GM21786 (cell line): ENCODE data around the gene SYNJ2.

Experiments used
- ATAC-seq: cut with Tn5 transposase; IDR thresholded peaks from one replicate; pipeline ENCODE4 v1.9.1; 2021; ENCODE audit not compliant: unreplicated experiment

Gene SYNJ2

DNA sequence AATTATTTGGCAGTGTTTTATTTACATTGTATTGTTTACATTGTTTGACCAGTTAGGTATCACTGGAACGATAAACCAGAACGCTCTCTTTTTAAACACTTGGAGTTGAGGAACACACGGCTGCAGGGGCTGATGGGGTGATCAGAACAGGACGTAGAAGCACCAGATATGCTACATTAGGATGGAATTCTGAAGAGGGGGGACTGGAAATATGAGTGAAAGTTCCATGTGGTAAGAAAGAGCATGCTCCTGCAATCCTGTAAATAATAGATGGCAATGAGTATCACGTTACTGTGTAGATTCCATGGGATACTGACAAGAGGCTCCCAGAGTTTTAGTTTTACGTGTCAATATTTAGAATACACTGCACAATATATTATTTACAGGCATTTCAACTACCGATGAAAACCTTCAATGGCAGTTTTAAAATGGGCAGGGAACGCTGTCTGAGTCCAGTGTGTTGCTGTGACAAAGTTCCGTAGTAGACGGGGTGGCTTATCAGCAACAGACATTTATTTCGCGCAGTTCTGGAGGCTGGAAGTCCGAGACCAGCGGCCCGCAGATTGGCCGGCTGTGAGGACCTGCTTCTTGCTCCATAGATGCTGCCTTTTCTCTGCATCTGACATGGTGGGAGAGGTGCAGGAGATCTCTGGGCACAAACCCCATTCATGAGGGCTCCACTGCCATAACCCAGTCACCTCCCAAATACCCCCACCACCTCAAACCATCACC, 43.1 kb downstream of the SYNJ2 start:
- ATAC-seq: no peak

- ATAC-seq: peak; percentile 77
These were observed 44.6 kb downstream of the SYNJ2 start for GRCh38 chr6:158026054-158026900.

- ATAC-seq: no peak
These were observed 45.4 kb downstream of the SYNJ2 start for GRCh38 chr6:158026901-158027589.

DNA sequence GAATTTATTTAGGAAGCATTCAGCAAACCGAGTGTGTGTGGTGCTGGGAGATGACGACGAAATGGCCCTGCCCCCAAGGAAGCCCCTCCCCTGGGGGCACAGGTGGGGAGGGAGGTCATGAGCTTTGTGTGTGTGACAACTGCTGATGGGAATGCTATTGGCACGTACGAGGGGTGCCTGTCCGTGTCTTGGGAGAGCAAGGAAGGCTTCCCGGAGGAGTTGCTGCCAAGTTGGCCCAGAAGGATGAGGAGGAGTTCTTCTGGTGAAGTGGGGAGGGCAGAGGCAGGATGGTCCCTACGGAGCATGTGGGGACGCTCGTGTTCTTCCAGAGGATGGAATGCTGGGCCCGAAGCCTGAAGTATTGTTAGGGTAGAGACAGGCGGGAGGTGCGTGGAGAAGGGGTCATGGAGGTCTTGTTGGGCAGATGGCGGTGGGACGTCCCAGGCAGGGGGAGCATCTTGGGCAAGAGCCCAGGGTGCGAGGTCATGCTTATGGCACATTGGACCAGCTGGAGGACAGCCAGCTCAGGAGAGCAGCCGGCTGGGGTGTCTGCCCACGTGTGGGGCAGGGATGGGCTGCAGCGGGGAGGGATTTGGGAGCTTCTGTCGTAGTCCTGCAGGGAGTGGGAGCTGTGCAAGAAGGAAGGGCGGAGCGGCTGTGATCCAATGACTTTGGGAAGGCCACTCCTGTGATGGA, 46.1 kb downstream of the SYNJ2 start:
- ATAC-seq: no peak

DNA sequence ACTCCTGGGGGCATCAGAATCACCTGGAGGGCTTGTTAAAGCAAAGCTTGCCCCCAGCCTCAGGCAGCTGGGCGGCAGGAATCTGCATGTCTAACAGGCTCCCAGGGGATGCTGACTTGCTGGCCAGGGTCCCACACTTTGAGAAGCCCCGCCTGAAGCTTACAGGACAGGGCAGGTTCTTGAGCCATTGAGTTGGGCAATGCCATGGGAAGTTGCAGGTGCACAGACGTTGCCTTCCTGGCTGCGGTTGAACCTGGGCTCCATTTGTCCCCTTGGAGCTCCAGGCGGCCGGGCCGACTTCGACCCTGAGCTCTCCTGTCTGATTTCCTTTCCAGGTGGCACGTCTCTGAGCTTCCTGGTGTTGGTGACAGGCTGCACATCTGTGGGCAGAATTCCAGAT, 46.8 kb downstream of the SYNJ2 start:
- ATAC-seq: no peak

DNA sequence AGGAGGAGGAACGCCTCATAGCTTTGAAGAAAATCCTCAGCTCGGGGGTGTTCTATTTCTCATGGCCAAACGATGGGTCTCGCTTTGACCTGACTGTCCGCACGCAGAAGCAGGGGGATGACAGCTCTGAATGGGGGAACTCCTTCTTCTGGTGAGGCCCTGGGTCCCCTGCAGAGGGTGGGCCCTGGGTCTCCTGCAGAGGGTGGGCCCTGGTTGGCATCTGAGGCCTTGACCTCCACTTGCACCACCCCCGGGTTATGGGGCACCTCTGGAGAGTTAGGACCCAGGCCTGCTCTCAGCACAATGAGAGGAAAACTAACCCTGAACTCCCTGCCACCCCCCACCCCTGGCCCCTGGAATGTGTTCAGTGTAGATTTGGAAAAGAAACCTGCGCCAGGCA, 47.2 kb downstream of the SYNJ2 start:
- ATAC-seq: no peak

DNA sequence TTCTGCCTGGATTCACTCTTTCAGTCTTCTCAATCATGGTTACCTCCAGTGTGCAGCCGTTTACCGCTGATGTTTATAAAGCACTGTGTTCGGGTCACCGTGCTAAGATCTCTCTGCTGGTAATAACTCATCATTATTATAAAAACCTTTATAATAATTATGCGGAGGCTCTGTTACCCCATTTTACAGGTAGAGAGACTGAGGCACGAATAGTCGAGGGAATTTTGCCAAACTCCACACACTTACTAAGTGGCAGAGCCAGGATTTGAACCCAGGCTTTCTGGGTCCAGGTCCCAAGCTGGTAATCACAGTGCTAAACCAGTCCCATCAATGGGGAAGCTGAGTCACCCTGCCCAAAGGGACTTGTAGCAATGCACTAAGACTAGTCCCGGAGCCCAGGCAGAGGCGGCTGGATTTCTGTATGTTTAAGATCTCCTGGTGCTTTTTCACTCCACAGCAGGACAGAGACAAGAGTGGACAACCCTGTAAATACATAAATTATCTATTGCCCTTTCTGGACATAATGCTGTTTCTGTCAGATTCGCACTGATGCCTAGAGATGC, 48.1 kb downstream of the SYNJ2 start:
- no peak for ATAC-seq

DNA sequence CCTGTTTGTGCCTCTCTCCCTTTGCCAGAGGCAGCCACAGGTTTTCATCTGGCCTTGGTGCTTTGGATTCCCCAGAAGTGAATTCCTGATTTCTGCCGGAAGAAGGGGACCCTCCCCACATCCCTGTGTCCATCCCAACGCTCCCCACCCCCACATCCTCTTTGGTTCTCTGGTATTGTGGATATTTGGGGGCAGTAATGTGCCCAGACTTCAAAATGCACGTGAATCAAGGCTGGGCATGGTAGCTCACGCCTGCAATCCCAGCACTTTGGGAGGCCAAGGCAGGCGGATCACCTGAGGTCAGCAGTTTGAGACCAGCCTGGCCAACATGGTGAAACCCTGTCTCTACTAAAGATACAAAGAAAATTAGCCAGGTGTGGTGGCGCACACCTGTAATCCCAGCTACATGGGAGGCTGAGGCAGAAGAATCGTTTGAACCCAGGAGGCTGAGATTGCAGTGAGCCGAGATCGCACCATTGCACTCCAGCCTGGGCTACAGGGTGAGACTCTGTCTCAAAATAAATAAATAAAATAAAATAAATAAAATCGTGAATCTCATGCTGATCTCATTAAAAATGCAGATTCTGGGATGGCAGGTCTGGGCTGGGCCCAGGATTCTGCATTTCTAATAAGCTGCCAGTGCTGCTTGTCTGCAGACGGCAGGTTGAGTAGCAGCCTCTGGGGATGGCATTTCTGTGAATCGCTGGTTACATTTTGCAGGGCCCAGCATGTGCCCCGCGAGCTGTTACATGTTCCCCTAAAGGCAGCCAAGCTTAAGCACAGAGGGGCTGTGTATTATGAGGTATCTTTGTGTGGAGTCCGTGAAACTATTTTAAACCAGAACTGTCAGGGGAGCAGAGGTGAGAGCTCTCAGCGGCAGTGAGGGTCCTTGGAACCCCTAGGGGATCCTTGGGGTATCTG, 49.0 kb downstream of the SYNJ2 start:
- ATAC-seq: peak; percentile 3

GRCh38 chr6:158031381-158032353, 50.0 kb downstream of the SYNJ2 start:
- peak; percentile 60 for ATAC-seq

DNA sequence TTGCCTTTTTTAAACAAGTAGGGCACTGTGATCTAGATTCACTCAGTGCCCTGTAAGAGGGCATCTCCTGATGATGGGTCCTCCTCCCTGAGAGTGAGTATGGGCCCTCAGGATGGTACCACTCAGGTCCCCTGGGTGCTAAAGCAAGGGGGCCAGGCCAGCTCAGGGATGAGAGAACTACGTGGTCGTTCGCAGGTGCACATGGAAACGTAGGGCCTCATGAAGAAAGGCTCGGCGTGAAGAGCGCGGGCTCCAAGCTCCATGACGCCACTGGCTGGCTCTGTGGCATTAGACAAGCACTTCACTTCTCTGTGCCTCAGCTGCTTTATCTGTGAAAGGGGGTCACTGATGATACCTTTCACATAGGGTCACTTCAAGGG, 50.7 kb downstream of the SYNJ2 start:
- no peak for ATAC-seq

DNA sequence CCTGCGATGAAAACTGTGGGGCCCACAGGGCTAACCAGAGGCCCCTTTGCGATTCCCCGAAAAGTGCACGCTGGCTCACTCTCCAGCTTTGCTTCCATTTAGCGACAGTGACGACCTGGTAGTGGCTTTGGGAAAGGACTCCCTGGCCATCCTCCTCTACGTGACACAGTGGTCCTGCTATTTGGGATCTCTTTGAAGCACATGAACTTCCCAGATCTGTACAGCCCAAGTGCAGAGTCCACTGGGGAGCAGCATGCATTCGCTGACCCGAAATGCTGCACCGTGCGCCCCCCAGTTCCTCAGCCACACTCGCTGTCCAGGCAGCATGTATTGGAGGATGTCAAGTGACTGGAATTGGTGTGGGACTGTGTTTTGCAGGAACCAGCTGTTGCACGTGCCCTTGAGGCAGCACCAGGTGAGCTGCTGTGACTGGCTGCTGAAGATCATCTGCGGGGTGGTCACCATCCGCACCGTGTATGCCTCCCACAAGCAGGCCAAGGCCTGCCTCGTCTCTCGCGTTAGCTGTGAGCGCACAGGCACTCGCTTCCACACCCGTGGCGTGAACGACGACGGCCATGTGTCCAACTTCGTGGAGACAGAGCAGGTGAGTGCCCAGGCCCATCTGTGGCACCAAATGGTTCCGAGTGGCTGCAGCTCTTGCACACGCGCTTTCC, 51.6 kb downstream of the SYNJ2 start:
- no peak for ATAC-seq

DNA sequence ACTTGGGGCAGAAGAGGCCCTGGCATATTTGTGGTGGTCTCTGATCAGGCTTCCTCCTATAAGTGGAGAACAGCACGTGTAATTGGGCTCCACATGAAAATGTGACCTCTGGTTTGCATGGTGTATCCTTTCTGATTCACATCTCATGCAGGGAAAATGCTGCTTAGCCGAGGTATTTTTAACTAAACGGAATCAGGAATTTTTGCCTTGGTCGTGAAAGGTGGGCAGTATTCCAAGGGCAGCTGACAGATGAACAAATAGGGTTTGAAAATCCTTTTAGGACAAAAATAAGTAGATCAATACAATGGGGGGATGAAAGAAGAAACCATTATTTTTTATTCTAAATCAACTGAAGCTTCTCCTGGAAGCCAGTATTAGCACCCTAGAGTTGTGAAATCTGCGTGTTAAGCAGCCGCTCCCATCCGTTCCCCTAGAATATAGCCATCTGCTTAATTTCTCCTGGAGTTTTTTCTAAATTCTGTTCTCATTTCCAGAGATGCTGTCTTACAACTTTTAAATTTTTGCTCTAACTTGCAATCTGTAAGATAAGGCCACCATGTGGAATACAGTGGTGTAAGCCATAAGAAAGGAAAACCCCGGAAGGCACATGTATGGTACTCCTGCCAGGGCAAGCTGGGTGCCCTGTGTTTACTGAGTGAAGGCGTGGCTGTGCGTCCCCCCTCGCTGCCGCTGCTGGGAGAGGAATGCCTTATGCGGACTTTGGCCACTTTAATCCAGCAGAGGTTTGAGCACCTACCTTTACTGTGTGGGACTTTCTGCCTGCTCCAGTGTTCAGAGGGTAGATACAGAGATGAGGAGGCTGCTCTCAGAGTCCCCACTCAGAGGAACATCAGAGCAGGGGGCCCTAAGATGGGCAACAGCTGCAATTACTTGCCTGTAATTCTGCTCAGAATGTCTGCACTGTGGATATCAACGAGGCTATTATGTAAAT, 52.4 kb downstream of the SYNJ2 start:
- ATAC-seq: no peak

DNA sequence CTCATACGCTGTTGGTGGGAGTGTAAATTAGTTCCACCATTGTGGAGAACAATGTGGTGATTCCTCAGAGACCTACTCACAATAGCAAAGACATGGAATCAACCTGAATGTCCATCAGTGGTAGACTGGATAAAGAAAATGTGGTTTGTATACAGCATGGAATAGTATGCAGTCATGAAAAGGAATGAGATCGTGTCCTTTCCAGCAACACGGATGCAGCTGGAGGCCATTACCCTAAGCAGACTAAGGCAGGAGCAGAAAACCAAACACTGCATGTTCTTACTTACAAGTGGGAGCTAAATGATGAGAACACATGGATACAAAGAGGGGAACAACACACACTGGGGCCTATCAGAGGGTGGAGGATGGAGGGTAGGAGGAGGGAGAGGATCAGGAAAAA, 54.6 kb downstream of the SYNJ2 start:
- no peak for ATAC-seq

- ATAC-seq: no peak
These were observed 55.4 kb downstream of the SYNJ2 start for GRCh38 chr6:158037021-158037420.

- ATAC-seq: no peak
These were observed 56.1 kb downstream of the SYNJ2 start for GRCh38 chr6:158037771-158038170.

- ATAC-seq: no peak
These were observed 56.9 kb downstream of the SYNJ2 start for GRCh38 chr6:158038291-158039177.
